ENCODE results near the gene PPFIA3. TPM values are rescaled to one million over a fixed set of nuclear protein-coding genes. Genes with fewer than 3 reads are reported as not detected.

PPFIA3 gene
- polyA plus RNA-seq, 12 donors: 4.0 to 38.2 (median 5.9) TPM; not detected in 1

GRCh38 chr19:49148784-49149651 is 29.7 kb downstream of the PPFIA3 start:
- peak; percentile 92 for DNase-seq

DNA sequence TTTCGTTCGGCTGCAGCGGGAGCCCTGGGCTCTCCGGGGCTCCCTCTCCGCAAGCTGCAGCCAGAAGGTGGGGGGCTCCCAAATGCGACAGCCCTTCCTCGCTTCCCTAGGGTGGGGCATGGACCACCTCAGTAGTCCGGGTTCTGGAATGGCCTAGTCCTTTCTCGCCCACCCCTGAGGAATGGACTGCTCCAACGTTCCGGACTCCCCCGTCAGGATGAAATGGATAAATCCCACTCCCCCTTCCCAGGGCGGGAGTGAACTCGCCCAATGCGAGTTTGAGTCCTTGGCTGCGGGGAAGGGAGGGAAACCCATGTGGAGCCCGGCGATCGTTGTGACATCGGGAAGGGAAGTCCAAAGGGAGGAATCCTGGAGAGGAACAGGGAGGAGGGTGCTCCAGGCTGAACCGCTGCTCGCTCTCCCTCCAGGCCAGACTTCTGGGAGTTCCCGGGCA is 30.3 kb downstream of the PPFIA3 start:
- DNase-seq: peak; percentile 92

GRCh38 chr19:49150106-49150943 is 31.0 kb downstream of the PPFIA3 start:
- peak; percentile 92 for DNase-seq

DNA sequence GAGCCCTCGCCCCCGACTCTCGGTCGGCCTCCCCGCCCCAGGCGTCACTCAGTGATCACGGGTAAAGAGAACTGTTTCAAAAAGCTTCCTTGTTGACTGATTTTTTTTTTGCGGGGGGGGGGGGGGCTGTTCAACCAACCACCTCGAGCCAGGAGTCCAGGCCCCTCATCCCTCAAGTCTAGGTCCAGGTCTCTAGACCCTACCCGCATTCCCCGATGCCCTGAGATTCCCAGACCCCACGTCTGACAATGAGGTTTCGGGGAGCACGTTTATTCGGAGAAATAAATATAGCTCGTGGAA is 31.6 kb downstream of the PPFIA3 start:
- DNase-seq: no peak

DNA sequence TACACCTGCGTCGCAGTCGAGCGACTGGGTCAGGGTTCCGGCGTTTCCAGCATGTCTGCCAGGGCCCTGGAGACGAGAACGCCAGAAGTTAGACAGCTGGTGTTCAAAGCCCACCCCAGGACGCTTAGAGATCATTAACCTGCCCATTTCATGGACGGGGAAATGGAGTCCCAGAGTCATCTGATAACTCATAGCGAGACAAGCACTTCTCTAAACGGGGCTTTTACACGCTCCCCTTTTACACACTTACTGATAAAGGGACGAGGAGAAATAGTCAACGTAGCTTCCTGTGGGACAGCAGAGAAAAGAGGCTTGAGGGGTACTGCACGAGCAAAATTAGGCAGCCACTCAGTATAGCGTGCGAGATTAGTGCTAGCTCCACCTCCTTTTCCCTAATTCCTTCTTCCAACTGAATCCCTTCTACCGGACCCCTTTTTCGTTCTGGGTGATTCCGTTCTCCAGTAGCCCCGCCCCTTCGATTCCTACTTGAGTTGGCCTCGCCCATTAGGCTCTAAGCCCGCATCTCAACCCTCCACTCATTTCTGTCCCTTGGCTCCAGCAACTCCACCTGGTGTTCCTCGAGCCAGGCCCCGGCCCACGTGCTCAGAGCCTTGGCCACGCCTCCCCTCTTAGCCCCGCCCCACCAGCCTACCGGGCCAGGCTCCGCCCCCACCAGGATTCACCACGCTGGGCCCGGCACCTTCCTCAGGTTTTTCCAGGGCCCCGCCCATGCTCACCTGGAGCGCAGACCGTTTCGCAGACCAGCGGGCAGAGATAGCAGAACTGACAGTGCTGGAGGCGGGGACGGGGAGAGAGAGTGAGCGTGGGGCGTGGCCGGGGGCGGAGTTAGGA is 32.1 kb downstream of the PPFIA3 start:
- DNase-seq: peak; percentile 50

- DNase-seq: no peak
Measured at GRCh38 chr19:49152119-49152550, 32.8 kb downstream of the PPFIA3 start.

- no peak for DNase-seq
Measured at GRCh38 chr19:49153167-49153809, 33.9 kb downstream of the PPFIA3 start.

- no peak for DNase-seq
Measured at GRCh38 chr19:49154279-49154678, 34.9 kb downstream of the PPFIA3 start.

DNA sequence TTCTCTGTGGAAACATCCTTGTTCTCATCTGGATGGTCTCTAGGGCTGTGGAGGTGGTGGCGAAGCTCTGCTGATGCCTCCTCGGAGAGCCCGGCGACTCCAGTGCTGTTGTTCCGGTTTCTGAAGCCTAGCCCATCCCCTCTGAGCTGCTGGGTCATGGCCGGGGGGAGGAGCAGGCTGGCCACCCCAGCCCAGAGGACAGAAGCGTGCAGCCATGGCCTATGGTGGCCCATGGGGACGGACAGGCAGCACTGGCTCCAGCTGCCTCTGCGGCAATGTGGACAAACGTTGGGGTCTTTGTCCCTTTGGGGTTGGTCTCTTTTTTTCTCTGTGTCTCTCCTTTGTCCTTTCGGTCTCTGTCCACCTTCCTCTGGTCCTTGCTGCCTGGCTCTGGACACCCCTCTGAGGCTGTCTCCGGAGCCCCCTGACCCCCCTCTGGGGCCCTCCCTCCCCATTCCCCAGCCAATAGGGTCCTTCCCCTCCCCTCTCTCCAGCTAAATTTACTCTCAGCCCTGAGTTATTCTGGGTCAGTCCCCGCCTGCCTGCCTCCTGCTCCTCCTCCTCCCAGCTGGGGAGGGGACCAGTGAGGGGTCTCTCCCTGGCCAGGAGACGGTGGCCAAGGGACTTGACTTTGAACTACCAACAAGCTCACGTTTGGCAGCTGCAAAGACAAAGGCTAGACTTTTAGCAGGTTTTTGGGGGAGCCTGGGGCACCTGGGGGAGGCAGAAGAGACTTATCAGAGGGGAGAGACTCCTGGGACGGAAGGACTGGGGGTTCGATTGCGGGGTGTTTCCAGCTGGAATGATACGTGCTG is 35.9 kb downstream of the PPFIA3 start, which contains the start of gene HRC:
TSS of gene HRC (minus strand) at position 392 of the 815 bp plus-strand sequence. CDS start at position 233, 159 bp downstream.
- DNase-seq: peak; percentile 28

DNA sequence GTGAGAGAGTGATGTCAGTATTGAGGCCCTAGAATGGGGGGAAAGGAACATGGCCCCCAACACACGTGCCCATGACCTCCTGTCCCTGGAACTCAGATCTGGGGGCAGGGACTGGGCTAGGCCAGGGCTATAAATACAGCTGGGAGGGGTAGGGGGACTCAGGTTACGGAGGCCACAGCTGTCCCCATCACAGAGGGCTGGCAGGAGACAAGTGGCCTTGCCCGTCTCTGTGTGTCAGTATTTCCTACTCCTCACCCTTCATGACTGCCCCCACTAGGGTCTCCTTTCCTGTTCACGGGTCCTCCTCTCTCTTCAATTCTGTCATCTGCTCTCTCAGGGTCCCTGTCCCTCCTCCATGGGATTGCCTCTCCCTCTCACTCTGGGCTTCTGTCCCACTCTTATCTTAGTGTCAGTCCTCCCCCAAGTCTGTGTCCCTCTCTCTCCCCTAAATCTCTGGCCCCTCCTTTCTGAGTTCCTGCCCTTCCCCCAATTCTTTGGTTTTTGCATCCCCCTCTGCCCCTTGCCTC is 36.5 kb downstream of the PPFIA3 start:
- DNase-seq: peak; percentile 56

DNA sequence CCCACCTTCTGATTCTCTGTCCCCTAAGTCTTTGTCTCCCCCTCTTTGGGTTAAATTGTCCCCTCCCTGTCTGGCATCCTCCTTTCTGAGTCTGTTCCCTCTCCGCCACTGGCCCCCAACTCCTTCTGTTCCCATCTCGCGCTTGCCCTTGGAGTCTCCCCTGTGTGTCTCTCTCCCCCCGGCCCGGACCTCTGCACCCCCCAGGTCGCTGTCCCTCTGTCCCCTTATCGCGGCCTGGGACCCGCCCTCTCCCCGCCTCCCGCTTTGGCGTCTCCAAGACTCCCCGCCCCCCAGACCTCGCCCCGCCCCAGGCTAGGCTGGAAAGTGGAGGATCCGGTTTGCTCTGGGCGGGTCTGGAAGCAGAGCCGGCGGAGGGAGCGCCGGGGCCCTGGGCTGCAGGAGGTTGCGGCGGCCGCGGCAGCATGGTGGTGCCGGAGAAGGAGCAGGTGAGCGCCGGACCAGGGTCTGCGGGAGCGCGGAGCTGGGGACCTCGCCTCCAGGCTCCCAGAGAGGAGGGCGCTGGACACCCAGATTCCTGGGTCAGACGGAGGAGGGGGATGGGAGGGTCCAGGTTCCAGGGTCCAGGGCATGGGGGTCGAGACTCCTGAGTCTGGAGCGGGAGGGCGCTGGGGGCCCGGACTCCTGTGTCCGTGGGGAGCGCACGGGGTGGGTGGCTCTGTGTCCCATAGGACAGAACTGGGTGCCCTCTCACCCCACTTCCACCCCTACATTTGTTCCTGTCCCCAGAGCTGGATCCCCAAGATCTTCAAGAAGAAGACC is 38.3 kb downstream of the PPFIA3 start, which contains the start of gene TRPM4:
TSS of gene TRPM4 (plus strand) at position 348 of the 780 bp plus-strand sequence. CDS start at position 423, 75 bp downstream.
- DNase-seq: peak; percentile 88

DNA sequence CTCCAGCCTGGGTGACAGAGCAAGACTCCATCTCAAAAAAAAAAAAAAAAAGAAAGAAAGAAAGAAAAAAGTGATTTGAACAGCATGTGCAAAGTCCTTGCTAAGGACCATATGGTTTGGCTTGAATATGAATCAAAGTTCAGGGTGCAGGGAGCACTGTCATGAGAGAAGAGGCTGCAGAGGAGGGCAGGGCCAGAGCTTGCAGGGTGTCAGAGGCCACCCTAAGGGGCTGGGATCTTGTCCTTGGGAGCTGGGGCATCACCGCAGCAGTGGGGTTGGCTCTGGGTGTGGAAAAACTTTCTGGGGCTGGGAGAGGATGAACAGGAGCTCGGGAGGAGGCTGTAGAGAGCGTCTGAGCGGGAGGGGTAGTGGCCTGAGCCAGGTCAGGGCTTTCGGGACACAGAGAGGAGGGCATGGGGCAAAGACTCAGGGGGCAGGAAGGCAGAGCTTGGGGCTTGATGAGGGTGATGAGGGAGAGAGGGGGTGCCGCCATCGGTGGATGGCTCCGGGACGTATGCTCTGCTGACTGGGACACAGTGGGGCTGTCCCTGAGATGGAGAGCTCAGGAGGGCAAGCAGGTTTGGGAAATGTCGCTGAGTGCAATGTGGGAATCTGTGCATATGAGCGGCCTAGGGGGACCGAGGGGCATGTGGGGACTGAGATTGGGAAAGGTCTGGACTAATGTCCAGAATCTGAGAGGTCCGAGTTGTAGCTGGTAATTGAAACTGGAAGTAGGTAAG is 41.3 kb downstream of the PPFIA3 start:
- no peak for DNase-seq

DNA sequence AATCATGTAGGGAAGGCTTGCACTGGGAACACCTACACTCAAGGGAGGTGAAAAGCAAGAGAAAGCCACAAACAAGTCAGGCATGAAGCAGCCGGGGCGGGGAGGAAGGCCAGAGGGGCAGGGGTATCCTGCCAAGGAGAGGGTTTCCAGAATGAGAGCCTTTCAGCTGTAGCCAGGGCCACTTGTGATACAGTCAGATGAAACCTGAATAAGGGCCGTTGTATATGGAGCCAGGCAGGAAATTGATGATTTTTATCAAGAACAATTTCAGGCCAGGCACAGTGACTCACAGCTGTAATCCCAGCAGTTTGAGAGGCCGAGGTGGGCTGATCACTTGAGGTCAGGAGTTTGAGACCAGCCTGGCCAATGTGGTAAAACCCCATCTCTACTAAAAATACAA is 42.6 kb downstream of the PPFIA3 start:
- no peak for DNase-seq

DNA sequence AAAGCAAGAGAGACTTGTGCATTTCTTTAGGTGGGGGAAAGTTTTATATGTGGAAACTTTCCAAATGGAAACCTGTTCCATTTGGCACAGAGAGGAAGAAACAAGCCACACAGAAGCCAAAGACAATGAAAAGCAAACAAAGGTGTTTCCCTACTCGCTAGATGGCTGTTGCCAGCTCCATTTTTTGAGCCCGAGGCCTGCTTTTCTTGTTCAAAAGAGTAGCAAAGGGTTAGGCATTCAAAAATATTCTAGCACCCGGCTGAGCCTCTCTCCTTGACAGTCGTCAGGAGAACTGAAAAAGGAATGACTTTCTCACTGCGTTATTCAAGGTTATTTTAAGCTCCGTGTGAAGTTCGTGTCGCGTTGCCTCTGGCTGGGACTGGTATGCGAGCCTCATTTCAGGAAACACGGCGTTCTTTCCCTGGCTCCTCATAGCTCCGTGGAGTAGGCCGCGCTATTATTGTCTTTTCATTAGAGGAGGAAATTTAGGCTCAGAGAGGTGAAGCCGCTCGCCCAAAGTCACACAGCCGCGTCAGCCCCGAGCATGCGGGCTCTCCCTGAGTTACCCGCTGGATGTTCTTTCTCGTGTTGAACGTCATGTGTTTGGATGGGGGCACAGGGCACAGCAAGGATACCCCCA is 45.9 kb downstream of the PPFIA3 start:
- no peak for DNase-seq

- no peak for DNase-seq
Measured at GRCh38 chr19:49165865-49166301, 46.5 kb downstream of the PPFIA3 start.

DNA sequence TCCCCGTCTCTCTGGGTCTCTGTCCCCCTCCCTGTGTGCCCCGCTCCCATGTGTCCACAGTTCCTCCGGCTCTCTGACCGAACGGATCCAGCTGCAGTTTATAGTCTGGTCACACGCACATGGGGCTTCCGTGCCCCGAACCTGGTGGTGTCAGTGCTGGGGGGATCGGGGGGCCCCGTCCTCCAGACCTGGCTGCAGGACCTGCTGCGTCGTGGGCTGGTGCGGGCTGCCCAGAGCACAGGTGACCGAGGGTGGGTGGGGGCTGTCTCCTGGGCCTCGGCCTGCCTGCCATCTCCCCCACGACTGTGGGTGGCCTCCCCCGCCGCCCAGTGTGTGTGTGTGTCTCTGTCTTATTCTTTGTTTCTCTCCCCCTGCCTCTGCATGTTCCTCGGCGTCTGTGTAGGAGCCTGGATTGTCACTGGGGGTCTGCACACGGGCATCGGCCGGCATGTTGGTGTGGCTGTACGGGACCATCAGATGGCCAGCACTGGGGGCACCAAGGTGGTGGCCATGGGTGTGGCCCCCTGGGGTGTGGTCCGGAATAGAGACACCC is 48.6 kb downstream of the PPFIA3 start:
- DNase-seq: no peak

DNA sequence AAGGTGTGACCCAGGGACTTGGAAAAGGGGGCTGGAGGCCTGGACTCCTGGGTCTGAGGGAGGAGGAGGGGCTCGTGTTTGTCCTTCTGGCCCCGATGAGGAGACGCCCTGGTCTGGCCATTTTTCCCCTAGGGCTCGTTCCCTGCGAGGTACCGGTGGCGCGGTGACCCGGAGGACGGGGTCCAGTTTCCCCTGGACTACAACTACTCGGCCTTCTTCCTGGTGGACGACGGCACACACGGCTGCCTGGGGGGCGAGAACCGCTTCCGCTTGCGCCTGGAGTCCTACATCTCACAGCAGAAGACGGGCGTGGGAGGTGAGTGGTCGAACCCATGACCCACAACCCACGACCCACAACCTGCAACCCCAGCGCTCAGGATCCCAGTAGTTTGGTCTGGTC is 49.1 kb downstream of the PPFIA3 start:
- no peak for DNase-seq

Data from muscle of arm (tissue), 12 donors.